ENCODE data around the gene PTGS1. TPM values are rescaled to one million over a fixed set of nuclear protein-coding genes. Genes with fewer than 3 reads are reported as not detected.
A peak's percentile ranks its signal among the peaks of the same experiment; 100 is the strongest.

Gene PTGS1
- total and polyA plus RNA-seq, 2 of the 8 experiments (the other 6 are each of a cell fraction or from before 2014, with no cell fraction given) = 1.1 to 1.9 TPM

DNA sequence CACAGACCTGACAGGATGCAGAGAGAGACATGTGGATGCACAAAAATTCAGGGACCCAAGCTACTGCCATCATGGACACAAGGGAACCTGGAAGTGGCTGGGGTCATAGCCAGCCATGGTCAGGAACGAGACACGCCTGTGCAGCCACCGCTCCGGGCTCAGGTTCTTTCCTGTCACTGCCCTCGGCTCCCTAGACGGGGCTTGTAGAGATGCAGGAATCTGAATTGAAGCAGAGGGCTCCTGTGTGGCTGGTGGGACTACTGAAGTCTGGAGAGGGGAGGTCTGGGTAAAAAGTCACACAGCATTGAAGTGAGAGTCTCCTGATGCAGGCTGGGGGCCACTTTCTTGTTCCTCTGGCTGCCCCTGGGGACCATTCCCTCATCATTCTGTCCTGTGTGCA, 32.3 kb upstream of the PTGS1 start:
- CTCF ChIA-PET (ENCODE audit: partially characterized antibody) = interaction anchor here (0.7 to 25.6 kb wide), 5 partner anchors 12 to 216 kb away, joined by 3 to 544 read pairs (median 5); no protein-coding TSS in a partner anchor

More for the DNA sequence above, 32.3 kb upstream of the PTGS1 start:
- Histone ChIP-seq H3K14ac (ENCODE audit: insufficient read length) (no peak overlapping the region), H2BK120ac (replicated peaks; ENCODE audit: low read depth, low read length) (no peak overlapping the region), H4K20me1 (replicated peaks in 1 of 2; ENCODE audit: control insufficient read depth in 1 of 2, insufficient read depth in 2 of 2, low read length in 2 of 2) (no peaks in the 10 kb centered on the region), H3K27ac (ENCODE audit: low read depth, low read length) (no peak overlapping the region), H3K36me3 (ENCODE audit: control insufficient read depth in 2 of 4, insufficient read depth in 4 of 4, low read length in 3 of 4) (no peaks in the 10 kb centered on the region), H2AK5ac (ENCODE audit: low read depth, low read length) (no peak overlapping the region), H2BK12ac (ENCODE audit: low read depth, low read length) (peak overlapping the region; percentile 94; the same call in 1 of the 2 replicates), H3K56ac (replicated peaks; ENCODE audit: insufficient read length, low read depth, low read length) (no peak overlapping the region), H4K91ac (replicated peaks; ENCODE audit: insufficient read length, low read length) (peak overlapping the region; percentile 51), H4K8ac (ENCODE audit: extremely low read depth, insufficient read depth, low read length) (0 out of 2 replicates have a peak overlapping the region, but pooled peaks have one; percentile 19), H3K23ac (ENCODE audit: insufficient read length) (no peak overlapping the region), H2BK5ac (ENCODE audit: low read depth, low read length) (0 out of 2 replicates have a peak overlapping the region, but pooled peaks have one; percentile 61), H3K4ac (replicated peaks; ENCODE audit: insufficient read length, low read depth, low read length) (no peak overlapping the region), H2BK15ac (ENCODE audit: low read length) (no peak overlapping the region; the same call in 1 of the 2 replicates), H3K9me3 (ENCODE audit: insufficient read depth in 2 of 2, low read depth in 1 of 2, low read length in 1 of 2) (no peaks in the 10 kb centered on the region), H4K5ac (ENCODE audit: insufficient read length, low read depth, low read length) (no peak overlapping the region), H2BK20ac (ENCODE audit: low read length) (peak overlapping the region; percentile 84; the same call in 1 of the 2 replicates), H3K18ac (ENCODE audit: extremely low read depth, low read length) (0 out of 2 replicates have a peak overlapping the region, but pooled peaks have one; percentile 39), H3K4me3 (ENCODE audit: extremely low read depth in 1 of 4, insufficient read depth in 2 of 4, low read depth in 3 of 4, low read length in 4 of 4) (no peak overlapping the region), H3K4me2 (ENCODE audit: insufficient read depth in 1 of 2, low read depth in 2 of 2, low read length in 2 of 2) (no peak overlapping the region), H3K23me2 (ENCODE audit: low read depth, low read length) (peaks cover 4% of the 10 kb centered on the region), H3K9ac (replicated peaks in 1 of 4; ENCODE audit: extremely low read depth in 1 of 4, low read depth in 3 of 4, low read length in 3 of 4) (no peak overlapping the region), H3K79me2 (ENCODE audit: control insufficient read depth in 1 of 2, insufficient read depth in 2 of 2, low read length in 2 of 2) (no peaks in the 10 kb centered on the region), H3K27me3 (replicated peaks in 1 of 4; ENCODE audit: control insufficient read depth in 3 of 4, extremely low read depth in 1 of 4, insufficient read depth in 3 of 4, low read length in 3 of 4) (0 out of 7 replicates have a peak, but pooled peaks cover 0 to 2% (median 0%) of the 10 kb centered on the region in 4 experiments), H2AFZ (ENCODE audit: low read length) (no peak overlapping the region), H3K79me1 (ENCODE audit: low read depth, low read length) (no peaks in the 10 kb centered on the region), H3K4me1 (replicated peaks in 1 of 4; ENCODE audit: control insufficient read depth in 3 of 4, insufficient read depth in 4 of 4, low read length in 3 of 4) (peaks cover 18 to 44% (median 28%) of the 10 kb centered on the region in 4 experiments)
- DNase-seq (ENCODE audit: low read depth in 1 of 2, low spot score in 2 of 2) = no peak
- WGBS, 2 experiments (ENCODE audit: extremely low coverage in 1 of 2, insufficient coverage in 1 of 2, insufficient read length in 1 of 2, insufficient replicate concordance in 2 of 2, low coverage in 1 of 2, low lambda C conversion rate in 2 of 2, missing lambda C conversion rate in 1 of 2) = 87% methylated on average over 6 of the region's 6 CpGs; no CpG with 5 or more reads in 1 of the 2 experiments
- no peak for FAIRE-seq
- POLR2A ChIA-PET (ENCODE audit: partially characterized antibody) = interaction anchor here (1.4 to 2.4 kb wide), 4 partner anchors 7 to 91 kb away, joined by 3 to 8 read pairs (median 4); no protein-coding TSS in a partner anchor
- TF ChIP-seq CHD1 (IDR thresholded peaks at IDR 0.05; ENCODE audit: low read depth, low read length) = no peak
- TF ChIP-seq E2F6 (IDR thresholded peaks at IDR 0.05) = no peak

All from H1 (cell line).